IMR-90 (cell line): ENCODE results near the gene COL5A1. TPM values are rescaled to one million over a fixed set of nuclear protein-coding genes. Genes with fewer than 3 reads are reported as not detected.

Experiments used
- ATAC-seq: fragments of 200-7000 bp; cut with Tn5 transposase; 2 replicates; pipeline ENCODE4 v1.9.1; 2020; ENCODE audit warnings: low read depth, mild to moderate bottlenecking, moderate library complexity
- BruUV-seq: library from RNA; stranded (reverse); fragments of 400-500 nt; replicated peaks from 2 replicates; lab custom pipeline; 2021; lab: Mats Ljungman, UMichigan
- CTCF ChIA-PET: fragments of 300-600 bp; formaldehyde crosslinking; extraction: SDS; loops from one replicate; lab custom pipeline; 2021; ENCODE audit warnings: antibody characterized with exemption; lab: Yijun Ruan, JAX
- POLR2A ChIA-PET: fragments of 300-600 bp; sonication (Branson Sonifier 250); formaldehyde crosslinking; loops from one replicate; lab custom pipeline; 2022; ENCODE audit warnings: antibody characterized with exemption; ENCODE audit not compliant: unreplicated experiment; lab: Charles Lee
- DNase-seq: peaks from one replicate; pipeline ENCODE4 v3.0.0; 2013
- H2AFZ ChIP-seq: replicated peaks from 2 replicates; pipeline ENCODE3; 2013; ENCODE audit warnings: low read length, mild to moderate bottlenecking; ENCODE audit not compliant: poor library complexity
- H2AK5ac ChIP-seq: 2 replicates; pipeline ENCODE4 v1.6.1; 2013; ENCODE audit warnings: low read depth, low read length, inconsistent platforms
- H2AK9ac ChIP-seq: replicated peaks from 2 replicates; pipeline ENCODE3; 2013; ENCODE audit warnings: mild to moderate bottlenecking, low read depth, low read length, moderate library complexity; ENCODE audit not compliant: poor library complexity
- H2BK120ac ChIP-seq: 2 replicates; pipeline ENCODE4 v1.6.1; 2013; ENCODE audit warnings: low read depth, low read length, inconsistent platforms
- H2BK15ac ChIP-seq: 3 replicates; pipeline ENCODE4 v1.6.1; 2013; ENCODE audit warnings: low read depth, low read length, inconsistent platforms
- H2BK20ac ChIP-seq: 2 replicates; pipeline ENCODE4 v1.6.1; 2013; ENCODE audit warnings: low read depth, mild to moderate bottlenecking, inconsistent platforms, low read length, moderate library complexity
- H2BK5ac ChIP-seq: 2 replicates; pipeline ENCODE4 v1.6.1; 2013; ENCODE audit warnings: mild to moderate bottlenecking, low read depth, low read length, inconsistent platforms; ENCODE audit not compliant: poor library complexity, severe bottlenecking
- H3K14ac ChIP-seq: replicated peaks from 2 replicates; pipeline ENCODE4 v1.6.1; 2013; ENCODE audit warnings: low read depth, low read length, inconsistent platforms
- H3K18ac ChIP-seq: 2 replicates; pipeline ENCODE4 v1.6.1; 2013; ENCODE audit warnings: low read depth, low read length, control low read depth
- H3K23ac ChIP-seq: 2 replicates; pipeline ENCODE4 v1.6.1; 2013; ENCODE audit warnings: low read depth, low read length, inconsistent platforms
- H3K27ac ChIP-seq: 2 replicates; pipeline ENCODE4 v1.5.1; 2013; ENCODE audit warnings: mild to moderate bottlenecking, control low read depth, low read length; ENCODE audit not compliant: insufficient read depth
- H3K27me3 ChIP-seq: 2 replicates; pipeline ENCODE4 v1.6.1; 2013; ENCODE audit warnings: low read length; ENCODE audit not compliant: control insufficient read depth, insufficient read depth
- H3K36me3 ChIP-seq: 2 replicates; pipeline ENCODE4 v1.6.1; 2013; ENCODE audit warnings: low read length, mixed read lengths; ENCODE audit not compliant: control insufficient read depth, insufficient read depth
- H3K4ac ChIP-seq: 2 replicates; pipeline ENCODE4 v1.6.1; 2013; ENCODE audit warnings: low read depth, low read length, inconsistent platforms
- H3K4me1 ChIP-seq: 2 replicates; pipeline ENCODE4 v1.6.1; 2013; ENCODE audit warnings: low read length, mixed read lengths; ENCODE audit not compliant: control insufficient read depth, insufficient read depth
- H3K4me2 ChIP-seq: 2 replicates; pipeline ENCODE4 v1.6.1; 2013; ENCODE audit warnings: low read depth, mild to moderate bottlenecking, control low read depth, low read length, moderate library complexity
- H3K4me3 ChIP-seq: 2 replicates; pipeline ENCODE4 v1.5.1; 2013; ENCODE audit warnings: low read depth, mild to moderate bottlenecking, control low read depth, low read length, moderate library complexity; ENCODE audit not compliant: insufficient read depth
- H3K56ac ChIP-seq: 2 replicates; pipeline ENCODE4 v1.6.1; 2013; ENCODE audit warnings: low read length, inconsistent platforms; ENCODE audit not compliant: insufficient read depth; ENCODE audit errors: extremely low read depth
- H3K79me1 ChIP-seq, 2 experiments: 2 replicates each; pipeline ENCODE4 v1.6.1; 2013; ENCODE audit warnings: low read length in 2 of 2, inconsistent platforms in 1 of 2, low read depth in 1 of 2
- H3K9ac ChIP-seq: 2 replicates; pipeline ENCODE4 v1.6.1; 2013; ENCODE audit warnings: low read depth, low read length, control low read depth
- H3K9me1 ChIP-seq: 2 replicates; pipeline ENCODE4 v1.6.1; 2013; ENCODE audit warnings: low read length, inconsistent platforms; ENCODE audit not compliant: insufficient read depth
- H3K9me3 ChIP-seq: 2 replicates; pipeline ENCODE4 v1.6.1; 2013; ENCODE audit warnings: low read length; ENCODE audit not compliant: control insufficient read depth, insufficient read depth
- H4K20me1 ChIP-seq: 2 replicates; pipeline ENCODE4 v1.6.1; 2013; ENCODE audit warnings: low read length, inconsistent platforms; ENCODE audit not compliant: insufficient read depth
- H4K5ac ChIP-seq: 2 replicates; pipeline ENCODE4 v1.6.1; 2013; ENCODE audit warnings: mild to moderate bottlenecking, low read depth, low read length, control low read depth
- H4K8ac ChIP-seq, 2 experiments: 2 replicates each; pipeline ENCODE4 v1.6.1; 2013; ENCODE audit warnings: low read depth in 2 of 2, low read length in 2 of 2, control low read depth in 1 of 2, inconsistent platforms in 1 of 2
- H4K91ac ChIP-seq: 2 replicates; pipeline ENCODE4 v1.6.1; 2013; ENCODE audit warnings: low read depth, low read length, inconsistent platforms; ENCODE audit not compliant: insufficient read depth
- BHLHE40 ChIP-seq: fragments of 150-350 bp; IDR thresholded peaks from 2 replicates; pipeline ENCODE4 v1.6.1; 2016; ENCODE audit warnings: mild to moderate bottlenecking, low read depth, low read length
- CEBPB ChIP-seq: IDR thresholded peaks from 2 replicates; pipeline ENCODE4 v1.6.1; 2012; ENCODE audit warnings: low read depth, low read length, improper control_type of control experiment
- CHD1 ChIP-seq: IDR thresholded peaks from 2 replicates; pipeline ENCODE4 v1.6.1; 2012; ENCODE audit warnings: low read depth, low read length, improper control_type of control experiment
- CTCF ChIP-seq: conservative IDR thresholded peaks from 2 replicates; pipeline ENCODE4 v1.5.1; 2012; ENCODE audit warnings: mild to moderate bottlenecking, low read depth, low read length, improper control_type of control experiment
- FOS ChIP-seq: fragments of 150-350 bp; IDR thresholded peaks from 2 replicates; pipeline ENCODE4 v1.6.1; 2016; ENCODE audit warnings: low read depth, low read length
- MAFK ChIP-seq: IDR thresholded peaks from 2 replicates; pipeline ENCODE4 v1.6.1; 2012; ENCODE audit warnings: low read depth, low read length, improper control_type of control experiment
- MAZ ChIP-seq: IDR thresholded peaks from 2 replicates; pipeline ENCODE4 v1.6.1; 2012; ENCODE audit warnings: low read depth, mild to moderate bottlenecking, low read length, improper control_type of control experiment, moderate library complexity, borderline replicate concordance
- MXI1 ChIP-seq: IDR thresholded peaks from 2 replicates; pipeline ENCODE4 v1.6.1; 2012; ENCODE audit warnings: low read depth, mild to moderate bottlenecking, low read length, moderate library complexity, borderline replicate concordance
- NFE2L2 ChIP-seq: fragments of 150-350 bp; IDR thresholded peaks from 2 replicates; pipeline ENCODE4 v1.6.1; 2016; ENCODE audit warnings: low read depth, mild to moderate bottlenecking, low read length
- POLR2A ChIP-seq: IDR thresholded peaks from 2 replicates; pipeline ENCODE4 v1.6.1; 2012; ENCODE audit warnings: mild to moderate bottlenecking, low read depth, low read length
- RAD21 ChIP-seq: IDR thresholded peaks from 2 replicates; pipeline ENCODE4 v1.6.1; 2012; ENCODE audit warnings: low read length, improper control_type of control experiment
- RCOR1 ChIP-seq: IDR thresholded peaks from 2 replicates; pipeline ENCODE4 v1.6.1; 2012; ENCODE audit warnings: mild to moderate bottlenecking, low read length, improper control_type of control experiment; ENCODE audit not compliant: insufficient replicate concordance
- RFX5 ChIP-seq: IDR thresholded peaks from 2 replicates; pipeline ENCODE4 v1.8.0; 2012; ENCODE audit warnings: low read depth, mild to moderate bottlenecking, low read length, moderate library complexity
- SMC3 ChIP-seq: fragments of 150-350 bp; IDR thresholded peaks from 2 replicates; pipeline ENCODE4 v1.6.1; 2016; ENCODE audit warnings: low read depth, mild to moderate bottlenecking, antibody characterized with exemption, low read length, moderate library complexity
- WGBS, 2 experiments: methylation state at CpG; one replicate each; pipeline versions ENCODE4 v1.1.5 to v1.1.7; 2013; ENCODE audit warnings: missing lambda C conversion rate in 2 of 2; ENCODE audit not compliant: insufficient read length in 1 of 2; ENCODE audit errors: extremely low coverage in 2 of 2; 5-methylcytosine and 5-hydroxymethylcytosine counted together
- dilution Hi-C: fragments of 300-500 bp; cut with HindIII; formaldehyde crosslinking; loops from one replicate; pipeline ENCODE4 v1.14.3; 2018; ENCODE audit warnings: low sequenced_read_pairs; ENCODE audit not compliant: unreplicated experiment
- in situ Hi-C: fragments of 300-500 bp; cut with MboI; formaldehyde crosslinking; loops from 3 replicates; pipeline ENCODE4 v1.14.3; 2019; ENCODE audit warnings: low sequenced_read_pairs, inconsistent platforms, mixed read lengths
- intact Hi-C: fragments of 100-400 bp; cut with micrococcal nuclease; formaldehyde crosslinking; loops from 2 replicates; pipeline ENCODE4 v1.10.0; 2022
- polyA plus RNA-seq, 3 experiments: library from polyadenylated mRNA; depleted of rRNA; stranded (reverse); fragments of >200 nt; gene quantifications; 2 replicates each; pipeline ENCODE4 v1.2.3, GENCODE V29; 2012; ENCODE audit warnings: low replicate concordance in 1 of 3
- total RNA-seq: library from RNA; depleted of rRNA; stranded (reverse); fragments of >200 nt; gene quantifications from 2 replicates; pipeline ENCODE4 v1.2.3, GENCODE V29; 2012
- TF ChIP-seq, protein P1 (sequence below): fragments of 150-350 bp; IDR thresholded peaks from 2 replicates; pipeline ENCODE4 v1.6.1; 2016; ENCODE audit warnings: low read depth, mild to moderate bottlenecking, low read length, moderate library complexity, borderline replicate concordance
- TF ChIP-seq, protein P2 (sequence below): fragments of 150-350 bp; IDR thresholded peaks from 2 replicates; pipeline ENCODE4 v1.6.1; 2017; ENCODE audit warnings: mild to moderate bottlenecking, antibody characterized with exemption, low read length, low read depth

Gene COL5A1
- total and polyA plus RNA-seq, 2 of the 4 experiments (the other 2 are of a cell fraction), result 19.2 to 173 TPM

DNA sequence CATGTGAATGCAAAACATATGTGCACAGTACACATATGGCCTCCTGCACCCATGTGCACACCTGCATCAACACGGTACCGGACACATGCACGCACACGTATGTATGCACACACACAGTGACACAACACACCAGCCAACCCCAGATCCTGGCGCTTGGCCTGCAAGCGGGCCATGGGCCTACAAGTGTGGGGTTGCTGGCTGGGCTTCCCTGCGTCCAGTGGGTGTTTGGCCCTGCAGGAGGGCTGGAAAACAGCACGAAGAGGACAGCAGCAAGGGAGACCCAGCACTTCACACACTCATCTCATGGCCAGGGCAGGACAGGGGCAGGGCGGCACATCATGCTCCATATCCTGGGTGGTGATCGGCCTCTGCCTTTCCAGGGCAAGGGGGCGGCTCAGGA is 77.7 kb downstream of the COL5A1 start:
- H2BK15ac ChIP-seq, result no peak overlapping the region
- peaks cover 100% of the 10 kb centered on the region for H4K20me1 ChIP-seq
- H2AK9ac ChIP-seq, result peak overlapping the region; percentile 48
- no peak overlapping the region for H3K23ac ChIP-seq
- no TSS peak for BruUV-seq
- peaks cover 28% of the 10 kb centered on the region for H3K9me1 ChIP-seq
- peaks cover 70% of the 10 kb centered on the region for H3K36me3 ChIP-seq
- in situ Hi-C loops (no loop called here), dilution Hi-C loops (no loop called here), intact Hi-C loops (no loop called here)
- no peak overlapping the region for H2BK20ac ChIP-seq
- H3K27ac ChIP-seq, result no peak overlapping the region
- H3K18ac ChIP-seq, result no peak overlapping the region
- H4K8ac ChIP-seq, result no peak overlapping the region
- TF ChIP-seq BHLHE40 (no peak), MAFK (no peak), CEBPB (no peak), MAZ (no peak), POLR2A (no peak), FOS (no peak), RCOR1 (no peak), CTCF (no peak), NFE2L2 (no peak), MXI1 (no peak), RFX5 (no peak), CHD1 (no peak), RAD21 (no peak), SMC3 (no peak)
- TF ChIP-seq, protein P1, sequence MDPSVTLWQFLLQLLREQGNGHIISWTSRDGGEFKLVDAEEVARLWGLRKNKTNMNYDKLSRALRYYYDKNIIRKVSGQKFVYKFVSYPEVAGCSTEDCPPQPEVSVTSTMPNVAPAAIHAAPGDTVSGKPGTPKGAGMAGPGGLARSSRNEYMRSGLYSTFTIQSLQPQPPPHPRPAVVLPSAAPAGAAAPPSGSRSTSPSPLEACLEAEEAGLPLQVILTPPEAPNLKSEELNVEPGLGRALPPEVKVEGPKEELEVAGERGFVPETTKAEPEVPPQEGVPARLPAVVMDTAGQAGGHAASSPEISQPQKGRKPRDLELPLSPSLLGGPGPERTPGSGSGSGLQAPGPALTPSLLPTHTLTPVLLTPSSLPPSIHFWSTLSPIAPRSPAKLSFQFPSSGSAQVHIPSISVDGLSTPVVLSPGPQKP, result no peak
- TF ChIP-seq, protein P2, sequence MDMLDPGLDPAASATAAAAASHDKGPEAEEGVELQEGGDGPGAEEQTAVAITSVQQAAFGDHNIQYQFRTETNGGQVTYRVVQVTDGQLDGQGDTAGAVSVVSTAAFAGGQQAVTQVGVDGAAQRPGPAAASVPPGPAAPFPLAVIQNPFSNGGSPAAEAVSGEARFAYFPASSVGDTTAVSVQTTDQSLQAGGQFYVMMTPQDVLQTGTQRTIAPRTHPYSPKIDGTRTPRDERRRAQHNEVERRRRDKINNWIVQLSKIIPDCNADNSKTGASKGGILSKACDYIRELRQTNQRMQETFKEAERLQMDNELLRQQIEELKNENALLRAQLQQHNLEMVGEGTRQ, result no peak
- no peak overlapping the region for H3K4ac ChIP-seq
- no peak overlapping the region for H3K4me2 ChIP-seq
- peaks cover 11% of the 10 kb centered on the region for H3K4me1 ChIP-seq
- no peak for ATAC-seq
- H3K27me3 ChIP-seq, result no peaks in the 10 kb centered on the region
- H2AFZ ChIP-seq, result no peak overlapping the region
- no CpG with 5 or more reads among the region's 11 CpGs for WGBS, 2 experiments
- H2BK5ac ChIP-seq, result no peak overlapping the region
- H2AK5ac ChIP-seq, result no peak overlapping the region
- no peaks in the 10 kb centered on the region for H3K9me3 ChIP-seq
- CTCF ChIA-PET, result no interaction called here
- H3K79me1 ChIP-seq, result peaks cover 33 to 98% of the 10 kb centered on the region in 2 experiments
- no peak overlapping the region for H4K5ac ChIP-seq
- no peak overlapping the region for H3K14ac ChIP-seq
- no peak overlapping the region for H4K91ac ChIP-seq
- POLR2A ChIA-PET, result no interaction called here
- DNase-seq, result no peak
- no peak overlapping the region for H3K9ac ChIP-seq
- no peak overlapping the region for H3K56ac ChIP-seq
- no peak overlapping the region for H2BK120ac ChIP-seq
- no peak overlapping the region for H3K4me3 ChIP-seq
